Mucosa of gallbladder (tissue), 1 donor: ENCODE results near the gene RBMS3. TPM values are rescaled to one million over a fixed set of nuclear protein-coding genes. Genes with fewer than 3 reads are reported as not detected.

Source experiments
- DNase-seq: peaks from one replicate; pipeline ENCODE4 v3.0.0-alpha.2; 2020; ENCODE audit warnings: low spot score
- total RNA-seq: library from RNA; stranded (reverse); gene quantifications from one replicate; pipeline ENCODE4 v1.2.1, GENCODE V29; 2021
- donor health status: DM: no; HTN: no; CAD: no.

Gene RBMS3
- total RNA-seq, 1 donor from 2014 or later = 49.6 TPM

DNA sequence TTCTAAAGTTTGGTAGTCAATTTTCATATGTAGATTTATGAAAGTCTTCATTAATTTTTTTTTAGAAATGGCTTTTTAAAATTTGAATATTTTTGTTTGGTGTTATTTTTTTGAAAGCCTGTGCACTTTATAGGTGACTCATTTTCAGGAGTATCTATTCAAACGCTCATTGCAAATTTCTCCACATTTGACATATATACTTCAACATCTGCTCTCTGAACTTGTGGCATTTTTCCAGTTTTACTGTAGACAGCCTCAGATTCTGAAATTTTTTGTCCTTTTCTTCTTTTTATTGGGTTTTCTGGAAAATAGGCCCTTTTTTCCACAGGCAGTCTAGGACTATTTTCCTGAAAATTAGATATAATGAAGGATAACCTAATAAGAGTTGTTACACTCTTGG, 396.6 kb downstream of the RBMS3 start:
- DNase-seq = no peak

DNA sequence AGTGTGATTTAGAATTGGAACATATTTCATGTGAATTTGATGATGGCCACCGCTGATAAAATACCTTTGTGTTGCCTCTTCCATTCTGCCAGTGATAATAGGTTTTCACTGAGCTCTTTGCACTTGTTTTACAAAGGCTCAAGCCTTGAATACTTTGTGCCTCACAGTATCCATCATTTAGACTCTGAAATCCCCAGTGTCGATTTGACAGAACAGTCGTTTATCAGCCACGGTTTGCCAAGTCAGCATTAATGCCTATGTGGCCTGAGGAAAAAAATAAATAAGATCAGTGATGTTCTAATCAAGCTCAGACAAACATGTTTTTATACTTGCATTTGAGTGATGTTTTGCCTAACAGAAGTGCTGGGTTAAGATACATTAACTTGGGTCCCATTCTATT, 399.1 kb downstream of the RBMS3 start:
- no peak for DNase-seq

DNA sequence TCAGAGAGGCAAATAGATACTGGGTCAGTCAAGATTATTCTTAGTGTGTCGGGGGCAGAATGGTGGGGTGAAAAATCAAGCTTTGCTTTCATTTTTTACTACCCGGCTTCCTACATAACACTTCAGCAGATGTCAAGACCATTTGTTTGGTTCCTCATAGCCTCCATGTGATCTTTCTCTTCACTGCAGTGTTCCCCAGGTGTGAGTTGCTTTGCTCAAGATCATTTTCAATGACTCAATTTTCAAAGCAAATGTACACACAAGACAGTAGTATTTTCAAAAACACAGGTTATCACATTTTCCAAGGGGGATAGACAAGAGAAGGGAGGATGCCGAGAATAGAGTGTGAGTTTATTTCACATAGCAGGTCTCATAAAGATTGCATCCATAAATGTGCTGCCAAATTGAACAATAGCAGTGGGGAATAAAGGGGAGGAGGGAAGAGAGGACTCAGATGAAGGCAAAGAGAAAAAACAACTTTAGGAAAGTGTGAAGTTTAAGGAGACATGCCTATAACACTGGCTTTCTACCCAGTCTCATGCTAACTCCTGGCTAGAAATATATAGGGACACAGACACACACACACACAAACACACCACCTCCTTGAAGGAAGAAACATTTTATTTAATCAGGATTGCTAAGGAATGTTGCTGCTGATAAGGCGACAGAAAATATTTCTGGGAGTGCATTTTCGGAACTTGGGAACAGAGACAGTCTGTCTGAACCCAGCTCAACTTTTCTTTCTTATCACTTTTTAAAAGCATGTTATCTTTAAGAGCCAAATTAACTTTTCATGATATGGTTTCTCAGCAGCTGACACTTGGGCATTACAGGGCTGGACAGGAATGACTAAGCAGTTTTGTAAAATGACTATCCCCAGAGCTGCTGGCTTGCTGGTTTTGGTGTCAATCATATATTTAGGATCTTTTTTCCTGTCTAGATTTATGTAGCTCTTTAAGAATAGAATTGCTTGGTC, 402.4 kb downstream of the RBMS3 start:
- DNase-seq = no peak

DNA sequence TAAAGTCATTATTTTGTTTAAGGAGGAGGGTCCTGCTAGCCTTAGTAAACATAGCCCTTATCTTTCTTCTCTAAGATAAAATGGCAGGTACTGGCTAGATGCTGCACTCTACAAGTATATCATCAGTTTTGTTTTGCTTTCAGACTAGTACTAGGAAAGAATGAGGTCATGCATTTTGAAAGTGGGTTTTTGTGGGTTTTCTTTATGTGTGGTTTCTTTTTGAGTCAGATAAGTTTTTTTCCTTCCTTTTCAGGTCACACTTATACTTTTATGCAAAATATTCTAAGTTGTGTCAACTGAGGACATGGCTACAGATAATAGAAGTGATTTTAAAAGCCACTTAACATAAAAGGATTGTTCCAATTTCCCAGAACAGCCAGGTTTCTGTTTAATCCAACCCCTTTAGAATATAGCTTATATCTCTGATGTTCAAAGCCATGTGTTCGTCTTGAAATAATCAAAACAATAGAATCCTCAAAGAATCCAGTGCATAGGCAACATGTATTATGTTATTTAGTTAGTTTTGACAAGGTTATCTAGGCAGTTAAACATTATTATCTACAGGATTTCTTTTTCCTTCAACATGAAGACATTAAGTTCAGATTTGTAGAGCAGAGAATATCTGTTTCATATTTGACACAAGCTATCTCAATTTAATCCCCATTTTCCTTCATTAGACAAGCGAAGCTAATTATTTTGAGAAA, 406.2 kb downstream of the RBMS3 start:
- no peak for DNase-seq

DNA sequence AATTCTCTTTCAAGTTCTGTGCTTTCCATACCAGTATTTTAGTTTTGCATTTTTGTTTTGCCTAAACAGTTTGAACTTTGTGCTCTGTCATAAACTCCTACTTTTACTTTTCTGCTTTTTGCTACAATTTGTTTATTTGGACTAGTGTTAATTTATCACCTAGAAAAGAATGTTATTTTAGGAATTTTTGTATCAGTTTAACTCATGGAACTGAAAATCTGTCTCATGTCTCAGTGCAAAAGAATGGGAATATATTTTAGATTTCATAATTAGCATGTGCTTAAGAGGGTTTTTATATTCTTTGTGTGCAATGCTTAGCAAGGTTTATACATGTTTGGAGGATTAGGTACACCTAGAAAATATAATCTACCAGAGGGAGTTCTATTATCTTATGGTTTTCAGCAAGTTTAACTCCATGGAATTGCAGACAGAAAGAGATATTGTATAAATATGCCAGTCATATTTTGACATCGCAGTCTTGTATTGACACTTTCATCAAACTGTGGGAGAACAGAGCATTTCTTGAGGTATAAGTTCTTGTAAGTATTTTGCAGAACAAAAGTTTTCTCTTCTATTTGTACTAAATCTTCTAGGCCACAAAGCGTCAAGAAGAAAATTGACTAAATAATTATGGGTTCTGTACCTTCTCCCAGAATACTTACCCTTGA, 409.9 kb downstream of the RBMS3 start:
- no peak for DNase-seq

DNA sequence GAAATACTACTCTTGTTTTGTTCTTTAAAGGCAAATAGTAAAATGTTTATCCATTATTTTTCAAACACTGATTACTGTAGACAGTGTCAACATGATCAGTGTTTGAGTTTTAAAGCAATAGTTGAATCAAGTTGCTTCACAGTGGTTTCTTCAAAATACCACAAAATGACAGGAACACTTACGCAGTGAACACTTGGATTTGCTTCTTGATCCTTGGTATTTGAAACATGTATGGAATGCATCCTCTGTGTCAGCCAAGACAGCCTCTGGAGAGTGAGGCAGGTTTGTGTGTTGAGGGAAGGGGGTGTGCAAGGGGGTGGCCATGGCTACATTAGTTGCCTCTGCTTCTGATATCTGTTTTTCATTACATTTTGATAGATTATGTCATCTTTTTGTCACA, 413.0 kb downstream of the RBMS3 start:
- DNase-seq = no peak

DNA sequence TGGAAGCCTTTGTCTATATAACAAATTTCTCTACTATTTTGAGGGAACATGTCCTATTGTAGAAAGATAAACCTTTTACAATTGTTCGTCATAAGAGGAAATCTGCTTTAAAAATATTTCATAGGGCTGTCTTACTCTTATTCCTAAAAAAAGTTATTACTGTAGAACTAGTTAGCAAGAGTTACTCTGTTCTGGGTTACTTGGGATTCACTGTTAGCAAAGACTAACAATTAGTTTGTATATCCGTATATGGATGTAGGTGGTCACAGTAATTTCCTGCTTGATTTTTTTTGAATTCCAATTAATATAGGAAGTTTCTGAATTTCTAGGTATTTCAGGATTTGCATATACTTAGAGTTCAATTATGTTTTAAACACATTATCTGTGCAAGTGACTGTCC, 413.5 kb downstream of the RBMS3 start:
- DNase-seq = no peak

DNA sequence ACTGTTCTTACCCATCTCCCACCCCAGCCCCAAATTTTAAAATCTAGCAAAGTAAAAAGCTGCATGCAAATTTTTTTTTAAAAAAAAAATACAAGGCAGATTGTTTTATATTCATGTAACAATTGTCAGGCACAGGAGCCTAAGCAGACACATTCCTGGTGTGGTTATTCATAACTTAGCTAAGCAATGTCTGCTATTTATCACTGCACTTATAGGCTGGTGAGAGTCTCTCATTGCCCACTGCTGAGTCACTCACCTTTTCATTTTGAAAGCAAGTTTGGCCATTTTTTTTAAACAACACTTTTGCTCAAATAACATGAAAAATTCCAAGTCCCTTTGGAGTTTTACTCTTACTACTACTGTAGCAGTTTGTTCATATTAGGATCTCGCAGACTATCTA, 413.9 kb downstream of the RBMS3 start:
- peak; percentile 40 for DNase-seq

DNA sequence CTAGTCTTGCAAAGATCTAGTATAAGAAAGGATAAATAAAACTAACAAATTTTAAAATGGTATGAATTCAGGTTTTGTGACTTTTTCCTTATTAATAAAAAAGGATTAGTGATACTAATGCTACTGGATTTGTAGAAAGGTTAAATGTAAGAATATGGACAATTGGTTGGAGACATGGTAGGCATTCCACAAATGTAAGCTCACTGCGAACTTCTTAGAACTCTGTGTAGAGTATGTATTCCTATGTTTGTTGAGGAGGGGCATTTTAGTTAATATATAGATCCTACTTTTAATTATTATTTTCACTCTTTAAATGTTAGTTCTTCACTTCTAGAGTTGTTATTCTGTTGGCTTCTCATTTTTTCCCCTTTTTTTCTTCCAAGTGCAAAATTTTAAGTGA, 414.3 kb downstream of the RBMS3 start:
- no peak for DNase-seq

DNA sequence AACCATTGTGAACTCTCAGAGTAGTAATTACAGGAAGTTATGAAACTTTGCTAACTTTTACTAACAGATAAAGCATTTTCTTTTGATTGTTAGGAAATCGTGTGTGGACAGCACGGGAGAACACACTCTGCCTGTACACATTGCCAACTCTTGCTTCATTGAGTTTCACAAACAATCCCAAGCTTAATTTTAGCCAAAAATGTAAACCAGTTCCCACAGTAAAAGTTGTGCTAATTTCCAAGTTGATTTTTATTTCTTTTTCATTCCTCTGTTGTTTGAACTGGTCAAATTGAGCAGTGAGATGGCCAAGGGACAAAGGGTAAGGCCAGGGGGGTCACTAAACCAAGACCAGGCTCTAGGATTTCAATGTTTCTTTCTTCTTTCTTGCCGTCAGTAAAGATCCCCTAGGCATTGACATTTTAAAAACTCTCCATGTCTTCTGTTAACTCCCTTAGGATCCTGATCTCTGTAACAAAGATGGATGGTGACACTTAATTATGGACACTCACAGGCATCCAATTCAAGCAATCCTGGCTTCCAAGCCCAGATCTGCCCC, 414.9 kb downstream of the RBMS3 start:
- no peak for DNase-seq

DNA sequence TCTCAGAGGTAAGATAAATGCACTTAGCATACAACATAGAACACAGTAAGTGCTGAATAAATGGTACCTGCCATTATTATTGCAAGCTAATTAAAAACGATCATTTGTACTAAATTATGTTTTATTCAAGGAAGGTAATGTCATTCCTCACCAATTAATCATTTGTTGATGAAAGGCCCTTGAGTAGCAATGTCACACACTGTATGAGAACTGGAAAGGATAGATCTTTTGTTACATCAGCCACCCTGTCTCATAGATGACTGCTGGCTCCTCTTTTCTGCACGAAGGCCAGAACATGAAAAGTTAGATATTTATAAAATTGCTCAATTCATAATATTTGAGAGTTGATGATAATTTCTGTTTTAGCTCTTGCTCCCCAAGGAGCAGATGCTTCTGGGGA, 415.4 kb downstream of the RBMS3 start:
- no peak for DNase-seq

DNA sequence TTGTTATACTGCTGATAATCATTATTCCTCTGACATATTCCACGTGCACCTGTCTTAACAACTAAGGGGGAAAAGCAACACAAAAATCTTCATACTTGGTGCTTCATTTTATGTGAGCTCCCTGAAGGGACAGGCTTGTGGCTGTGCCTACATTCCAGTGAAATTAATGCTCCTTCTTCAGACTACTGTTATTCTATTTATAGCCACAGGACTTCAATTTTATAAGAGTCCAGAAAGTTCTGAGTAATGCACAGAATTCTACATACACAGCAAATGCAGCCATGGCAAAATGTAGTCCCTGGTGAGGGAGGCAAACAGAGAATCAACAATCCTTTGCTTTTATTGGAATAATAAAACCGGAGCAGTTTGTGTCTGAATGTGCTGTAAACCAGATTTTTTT, 417.1 kb downstream of the RBMS3 start:
- no peak for DNase-seq

DNA sequence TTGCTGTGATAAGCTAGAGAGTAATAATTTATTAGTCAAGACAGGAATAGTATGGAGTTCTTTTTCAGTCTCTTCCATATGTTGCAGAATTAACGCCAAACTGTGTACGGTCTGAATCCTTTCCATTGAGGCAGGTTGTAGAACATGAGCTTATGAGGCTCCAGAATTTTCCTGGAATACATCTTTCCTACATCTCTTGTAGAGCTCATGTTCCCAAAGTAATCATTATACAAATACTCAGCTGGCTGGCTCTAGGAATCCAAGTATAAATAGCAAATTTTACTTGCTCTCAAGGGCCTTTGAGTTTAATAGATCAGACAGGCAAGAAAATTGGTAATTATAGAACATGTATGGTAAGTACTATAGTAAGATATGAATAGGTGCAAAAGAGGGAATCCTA, 419.4 kb downstream of the RBMS3 start:
- DNase-seq = no peak

DNA sequence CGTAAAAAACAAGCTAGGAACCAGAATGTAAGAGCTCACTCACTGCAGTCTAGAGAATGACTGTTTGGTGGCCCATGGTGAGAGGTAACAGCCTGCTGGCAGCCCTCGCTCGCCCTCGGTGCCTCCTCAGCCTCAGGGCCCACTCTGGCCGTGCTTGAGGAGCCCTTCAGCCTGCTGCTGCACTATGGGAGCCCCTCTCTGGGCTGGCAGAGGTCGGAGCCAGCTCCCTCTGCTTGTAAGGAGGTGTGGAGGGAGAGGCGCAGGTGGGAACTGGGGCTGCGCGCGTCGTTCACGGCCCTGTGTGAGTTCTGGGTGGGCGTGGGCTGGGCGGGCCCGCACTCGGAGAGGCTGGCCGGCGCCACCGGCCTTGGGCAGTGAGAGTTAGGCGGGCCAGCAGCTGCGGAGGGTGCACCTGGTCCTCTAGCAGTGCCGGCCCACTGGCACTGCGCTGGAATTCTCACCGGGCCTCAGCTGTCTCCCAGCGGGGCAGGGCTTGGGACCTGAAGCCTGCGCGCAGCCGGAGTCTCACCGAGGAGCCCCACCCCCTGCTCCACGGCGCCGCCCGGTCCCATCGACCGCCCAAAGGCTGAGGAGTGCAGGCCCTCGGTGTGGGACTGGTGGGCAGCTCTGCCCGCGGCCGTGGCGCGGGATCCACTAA, 420.6 kb downstream of the RBMS3 start:
- DNase-seq = no peak

DNA sequence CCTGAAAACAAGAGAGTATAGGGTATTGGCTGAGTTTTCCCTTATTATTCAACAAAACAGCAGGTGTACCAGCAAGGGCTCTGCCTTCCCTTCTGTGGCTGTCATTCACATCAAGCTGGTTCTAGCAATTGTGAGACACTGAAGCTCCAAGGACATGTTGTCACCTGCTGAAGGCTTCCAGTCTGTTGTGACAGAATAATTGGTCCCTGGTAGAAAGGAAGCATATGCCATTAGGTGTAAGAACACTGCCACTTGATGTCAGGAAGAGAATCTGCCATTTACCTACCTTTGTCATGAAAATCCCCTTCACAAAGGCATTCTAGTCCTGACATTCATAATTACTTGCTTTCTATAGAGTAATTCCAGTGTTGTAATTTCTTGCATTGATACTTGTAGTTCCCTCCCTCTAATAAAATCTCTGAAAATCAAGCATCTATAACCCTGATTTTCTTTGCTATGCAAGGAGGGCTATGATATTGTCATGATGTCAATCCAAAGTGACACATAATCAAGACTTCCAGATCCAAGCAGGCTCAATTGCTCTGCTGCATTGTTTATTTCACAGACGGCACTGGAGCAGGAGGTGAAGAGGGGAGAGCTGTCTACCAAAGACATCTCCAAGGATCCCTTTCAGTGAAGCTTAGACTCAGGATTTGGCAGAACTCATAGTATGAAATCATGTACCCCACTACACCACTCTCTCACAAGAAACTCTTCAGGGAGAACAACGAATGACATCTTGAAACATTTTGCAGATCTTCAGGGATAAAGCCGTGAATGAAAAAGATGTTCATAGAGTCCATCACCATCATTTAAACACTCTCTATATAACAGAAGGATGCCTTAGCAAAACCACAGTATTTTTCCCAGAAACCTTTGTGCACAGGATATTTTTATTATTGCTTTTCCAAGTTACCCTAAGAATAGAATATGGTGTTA, 425.3 kb downstream of the RBMS3 start:
- no peak for DNase-seq

DNA sequence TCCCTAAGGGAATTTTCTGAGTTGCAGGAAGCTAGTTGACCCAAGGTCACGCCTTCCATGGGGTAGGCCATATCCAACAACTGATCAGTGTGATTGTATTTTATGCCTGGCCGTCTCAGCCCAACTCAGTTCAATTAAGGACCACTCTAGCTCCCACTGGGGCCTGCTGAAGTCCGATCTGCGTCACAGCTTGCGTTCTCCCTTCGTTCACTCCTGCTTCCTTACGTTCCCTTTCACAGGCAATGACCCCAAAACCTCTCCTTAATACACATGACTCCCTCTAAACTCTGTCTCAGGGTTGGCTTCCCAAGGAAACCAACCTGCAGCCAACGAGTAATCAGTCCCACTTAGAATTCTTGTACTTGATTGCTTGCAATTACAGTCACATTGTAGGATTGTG, 428.0 kb downstream of the RBMS3 start:
- no peak for DNase-seq

DNA sequence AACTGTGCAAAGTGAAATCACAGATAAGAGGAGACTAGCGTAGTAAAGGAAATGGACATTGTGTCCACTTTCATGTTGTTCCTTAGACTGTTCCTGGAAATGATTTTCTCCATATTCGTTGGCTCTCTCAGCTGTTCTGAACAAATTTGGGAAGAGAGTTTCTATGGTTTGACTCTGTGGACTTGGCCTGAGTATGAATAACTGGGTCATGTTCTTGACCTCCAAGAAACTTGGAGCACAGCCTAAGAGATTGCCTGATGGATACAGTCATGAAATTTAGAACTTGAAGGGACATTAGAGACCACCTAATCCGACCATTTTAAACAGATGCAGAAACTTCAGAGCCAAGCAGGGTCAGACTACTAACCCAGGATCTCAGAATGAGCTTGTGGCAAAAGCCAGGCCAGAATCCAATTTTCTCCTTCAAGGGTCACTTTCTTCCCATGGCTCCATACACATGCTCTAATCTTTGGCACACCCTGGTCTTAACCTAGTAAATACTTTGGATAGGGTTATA, 430.4 kb downstream of the RBMS3 start:
- DNase-seq = no peak

DNA sequence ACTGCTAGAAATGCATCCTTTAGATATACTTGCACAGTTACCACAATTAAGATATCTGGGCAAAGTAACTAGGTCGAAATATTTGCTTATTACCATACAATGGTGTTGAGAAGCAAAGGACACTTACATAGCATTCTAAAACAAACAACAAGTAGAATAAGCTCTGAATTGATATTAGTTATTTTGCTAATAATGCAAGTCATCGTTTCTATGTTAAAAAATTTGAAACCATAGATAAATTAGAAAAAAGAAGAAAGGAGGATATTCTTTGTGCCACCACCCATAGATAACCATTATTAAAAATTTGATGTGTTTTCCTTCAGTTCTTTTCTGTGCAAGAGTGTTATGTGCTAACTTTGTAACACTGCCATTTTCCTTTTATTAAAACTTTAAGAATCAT, 435.3 kb downstream of the RBMS3 start:
- no peak for DNase-seq

DNA sequence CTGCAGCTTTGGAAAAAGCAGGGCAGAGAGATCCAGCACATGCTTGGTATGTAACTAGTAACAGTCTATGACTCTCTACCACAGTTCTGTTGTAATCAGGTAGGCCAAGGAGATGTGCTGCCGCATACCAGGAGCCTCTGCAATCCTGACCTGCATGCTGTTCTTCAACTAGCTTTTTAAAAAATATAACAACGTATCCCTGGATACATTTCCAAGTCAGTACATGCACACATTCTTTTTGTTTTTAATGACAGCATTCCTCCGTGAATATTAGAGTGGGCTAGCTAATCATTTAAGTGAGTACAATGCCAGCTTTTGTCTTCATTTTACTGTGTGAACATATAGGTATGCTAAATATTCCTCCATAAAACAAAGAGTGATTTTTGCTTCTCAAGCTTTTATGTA, 437.8 kb downstream of the RBMS3 start:
- no peak for DNase-seq

DNA sequence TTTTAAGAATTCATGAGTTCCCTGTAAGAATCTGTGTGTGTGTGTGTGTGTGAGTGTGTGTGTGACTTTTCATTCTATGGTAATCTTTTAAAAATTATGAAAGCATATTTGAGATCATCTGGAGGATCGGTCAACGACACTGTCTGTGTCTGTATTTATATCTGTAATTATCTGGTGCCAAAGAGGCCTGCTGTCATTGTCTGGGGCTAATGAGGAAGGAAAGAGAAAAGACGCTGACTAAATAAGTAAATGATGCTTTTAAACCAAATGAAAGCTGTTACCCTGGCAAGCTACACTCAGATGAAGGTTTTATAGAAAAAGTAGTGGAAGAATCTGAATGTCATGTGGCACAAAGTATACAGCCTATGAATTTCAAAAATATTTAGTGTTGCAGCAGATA, 439.8 kb downstream of the RBMS3 start:
- DNase-seq = no peak
